Activated CD8-positive, alpha-beta memory T cell treated with anti-CD3 and anti-CD28 coated beads, Interleukin-2, amount 50 U/mL, for 4 hours (primary cell): ENCODE measurements around the gene ALOXE3.

Experiments
- DNase-seq: peaks from one replicate; pipeline ENCODE4 v3.0.0-alpha.2; 2020

ALOXE3 gene

GRCh38 chr17:8153957-8154607, 35.8 kb upstream of the ALOXE3 start:
- DNase-seq: peak; percentile 83

GRCh38 chr17:8153525-8153956, 35.2 kb upstream of the ALOXE3 start:
- peak; percentile 63 for DNase-seq

- no peak for DNase-seq
These were observed 34.7 kb upstream of the ALOXE3 start for GRCh38 chr17:8153031-8153451.

GRCh38 chr17:8152112-8152775, 33.9 kb upstream of the ALOXE3 start, which contains the start of gene PER1:
PER1 (minus strand) TSS chr17:8152404; CDS start chr17:8150706, 1,698 bp downstream.
- DNase-seq: peak; percentile 91

GRCh38 chr17:8151641-8152111, 33.4 kb upstream of the ALOXE3 start:
- DNase-seq: no peak

DNA sequence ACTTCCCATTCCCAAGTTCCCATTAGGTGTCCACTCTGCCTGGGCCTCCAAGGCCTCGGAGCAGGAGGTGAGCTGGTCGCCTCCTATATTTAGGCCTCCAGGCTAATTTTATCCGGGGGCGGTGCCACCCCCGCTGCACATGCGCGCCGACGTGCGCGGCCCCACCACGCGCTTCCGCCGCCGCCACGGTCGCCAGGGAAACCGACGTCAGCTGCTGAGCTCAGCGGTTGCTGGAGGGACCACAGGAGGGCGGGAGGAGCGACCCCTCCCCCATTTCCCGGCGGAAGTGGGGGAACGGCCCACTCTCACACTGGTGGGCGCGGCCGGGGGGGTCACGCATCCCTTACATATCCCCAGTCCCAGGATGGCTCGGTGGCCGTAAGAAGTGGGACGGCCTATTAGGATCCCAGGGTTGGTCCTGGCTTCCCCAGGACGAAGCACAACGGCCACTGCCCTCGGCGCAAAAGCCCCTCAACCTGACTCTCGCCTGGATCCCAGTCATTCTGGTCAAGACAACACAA, 32.9 kb upstream of the ALOXE3 start:
- peak; percentile 92 for DNase-seq

GRCh38 chr17:8150194-8151119, 32.1 kb upstream of the ALOXE3 start:
- no peak for DNase-seq

GRCh38 chr17:8149419-8150193, 31.3 kb upstream of the ALOXE3 start:
- no peak for DNase-seq

DNA sequence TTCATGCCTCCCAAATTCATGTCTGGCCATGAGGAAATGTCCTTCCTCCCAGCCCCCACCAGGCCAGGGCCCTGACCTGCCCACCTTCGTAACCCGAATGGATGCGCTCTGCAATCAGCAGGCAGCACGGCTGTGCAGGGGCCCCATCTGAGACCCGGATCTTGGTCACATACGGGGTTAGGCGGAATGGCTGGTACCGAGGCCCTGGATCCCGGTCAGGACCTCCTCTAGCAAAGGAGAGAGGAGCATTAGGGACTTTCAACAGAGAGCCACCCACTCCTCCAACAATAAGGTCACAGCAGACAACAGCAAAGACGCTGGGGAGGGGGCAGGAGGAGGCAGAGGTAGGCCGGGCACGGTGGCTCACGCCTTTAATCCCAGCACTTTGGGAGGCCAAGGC, 30.2 kb upstream of the ALOXE3 start:
- no peak for DNase-seq

DNA sequence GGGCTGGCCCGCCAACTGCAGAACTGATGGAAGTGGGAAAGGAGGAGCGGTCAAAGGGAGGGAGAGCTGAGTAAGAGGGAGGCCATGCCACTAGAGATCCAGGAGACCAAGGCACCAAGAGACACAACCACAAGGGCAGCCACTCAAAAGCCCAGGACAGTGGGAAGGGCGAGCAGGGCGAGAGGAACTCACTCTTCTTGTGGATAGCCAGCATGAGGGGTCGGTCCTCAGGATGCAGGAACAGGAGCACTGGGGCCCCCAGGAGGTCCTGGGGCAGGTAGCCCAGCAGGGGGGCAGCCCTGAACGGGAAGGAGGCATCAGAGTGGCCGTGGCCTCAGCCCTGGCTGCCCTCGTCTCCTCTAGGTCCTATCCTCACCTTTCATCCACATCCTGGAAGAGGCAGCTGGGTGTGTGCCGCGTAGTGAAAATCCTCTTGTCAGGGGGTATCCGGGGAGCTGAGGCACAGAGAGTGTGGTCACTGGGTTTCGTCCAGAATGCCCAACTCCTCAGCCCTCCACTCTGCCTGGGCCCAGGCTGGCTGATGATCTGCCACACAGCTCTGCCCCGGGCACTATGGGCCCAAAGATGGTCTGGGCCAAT, 29.6 kb upstream of the ALOXE3 start:
- no peak for DNase-seq

DNA sequence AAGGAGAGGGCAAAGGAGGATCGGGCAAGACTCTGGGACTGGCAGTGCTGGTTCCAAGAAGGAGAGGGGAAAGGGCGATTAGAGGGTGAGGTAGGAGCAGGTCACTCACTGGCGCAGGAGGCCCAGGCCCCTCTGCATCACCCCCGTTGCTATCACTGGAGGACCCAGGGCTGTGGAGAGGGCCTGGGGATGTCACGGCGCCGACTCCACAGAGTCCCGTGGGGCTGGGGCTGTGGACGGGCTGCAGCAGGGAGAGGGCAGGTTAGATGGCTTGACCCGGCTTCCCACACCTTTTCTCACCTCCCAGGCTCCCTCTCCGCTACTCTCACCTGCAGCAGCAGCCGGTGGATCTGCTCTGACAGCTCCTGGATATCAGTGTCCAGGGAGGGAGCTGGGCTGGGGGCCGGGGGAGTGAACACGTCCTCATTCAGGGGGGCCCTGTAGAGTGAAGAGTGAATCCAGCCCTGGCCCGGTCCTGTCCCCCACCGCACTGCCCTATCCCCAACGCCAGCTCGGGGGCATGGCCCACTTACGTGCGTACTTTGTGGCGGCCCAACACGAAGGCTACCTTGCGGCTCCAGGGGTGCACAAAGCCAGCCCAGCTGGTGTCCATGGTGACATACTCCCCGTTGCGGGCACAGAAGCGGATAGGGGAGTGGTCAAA, 29.0 kb upstream of the ALOXE3 start:
- no peak for DNase-seq

DNA sequence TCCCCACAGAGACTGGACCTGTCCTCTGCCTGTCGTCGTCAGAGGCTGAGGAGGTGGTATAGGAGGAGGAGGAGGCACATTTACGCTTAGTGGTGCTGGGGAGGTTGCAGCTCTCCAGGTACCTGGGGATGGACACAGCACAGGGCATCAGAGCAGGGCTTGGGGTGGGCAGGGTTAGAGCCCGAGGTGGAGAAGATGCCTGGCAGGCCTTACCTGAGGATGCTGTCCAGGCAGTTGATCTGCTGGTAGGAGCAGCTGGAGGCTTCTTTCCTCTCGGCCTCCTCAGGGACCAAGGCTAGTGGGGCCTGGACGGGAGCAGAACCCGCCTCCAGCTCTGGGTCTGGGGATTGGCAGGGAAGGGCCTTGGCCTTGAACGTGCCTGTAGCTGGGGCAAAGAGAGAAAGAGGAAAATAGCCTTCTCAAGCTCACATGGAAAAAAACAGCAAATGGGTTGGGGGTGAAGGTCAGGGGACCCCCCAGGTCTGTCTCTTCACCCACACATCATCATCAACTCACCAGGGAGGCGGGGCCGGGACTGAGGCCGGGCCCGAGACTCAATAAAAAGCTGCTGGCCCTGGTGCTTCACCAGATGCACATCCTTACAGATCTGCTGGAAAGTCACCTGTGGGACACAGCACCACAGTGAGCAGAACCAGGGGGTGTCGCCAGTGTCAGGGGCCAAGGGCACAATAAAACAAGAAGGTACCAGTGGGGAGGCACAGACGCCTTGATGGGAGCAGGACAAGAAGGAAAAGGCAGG, 28.2 kb upstream of the ALOXE3 start:
- no peak for DNase-seq

GRCh38 chr17:8145811-8146210, 27.5 kb upstream of the ALOXE3 start:
- DNase-seq: no peak

DNA sequence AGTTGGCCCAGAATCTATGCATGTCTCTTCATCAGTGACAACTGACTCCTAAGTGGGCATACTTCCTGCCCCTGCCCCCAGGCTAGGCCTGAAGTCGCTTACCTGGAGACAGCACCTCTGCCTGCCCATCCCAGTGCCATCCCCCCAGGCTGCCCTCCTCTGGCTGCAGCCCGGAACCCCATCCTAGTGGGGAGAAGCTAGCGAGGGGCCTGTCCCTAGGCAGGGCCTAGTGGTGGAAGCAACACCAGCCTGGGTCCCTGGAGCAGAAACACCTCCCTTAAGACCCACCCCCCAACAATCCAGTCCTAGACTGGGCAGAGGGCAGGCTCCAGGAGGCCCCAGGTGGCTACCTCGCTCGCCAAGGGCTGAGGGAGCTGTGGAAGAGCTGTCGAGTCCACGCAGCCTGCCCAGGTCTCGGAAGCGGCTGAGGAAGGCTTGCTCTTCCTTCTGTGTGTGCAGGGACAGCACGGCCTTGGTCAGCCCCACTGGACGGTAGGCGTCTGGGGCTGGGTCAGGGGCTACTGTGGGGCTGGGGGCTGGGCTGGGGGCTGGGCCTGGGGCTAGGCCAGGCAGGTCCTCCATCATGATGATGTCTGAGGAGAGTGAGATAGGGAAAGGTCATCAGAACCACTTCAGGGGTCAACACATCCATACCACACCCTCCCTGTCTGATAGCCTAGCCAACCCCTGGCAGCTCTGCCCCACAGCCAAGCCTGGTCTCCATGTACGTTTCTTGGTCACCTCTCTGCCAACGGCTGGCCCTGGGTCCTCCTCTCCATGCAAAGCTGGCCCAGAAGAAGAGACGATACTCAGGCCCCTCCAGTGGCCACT, 26.3 kb upstream of the ALOXE3 start:
- no peak for DNase-seq

- no peak for DNase-seq
These were observed 25.5 kb upstream of the ALOXE3 start for GRCh38 chr17:8143581-8144400.

DNA sequence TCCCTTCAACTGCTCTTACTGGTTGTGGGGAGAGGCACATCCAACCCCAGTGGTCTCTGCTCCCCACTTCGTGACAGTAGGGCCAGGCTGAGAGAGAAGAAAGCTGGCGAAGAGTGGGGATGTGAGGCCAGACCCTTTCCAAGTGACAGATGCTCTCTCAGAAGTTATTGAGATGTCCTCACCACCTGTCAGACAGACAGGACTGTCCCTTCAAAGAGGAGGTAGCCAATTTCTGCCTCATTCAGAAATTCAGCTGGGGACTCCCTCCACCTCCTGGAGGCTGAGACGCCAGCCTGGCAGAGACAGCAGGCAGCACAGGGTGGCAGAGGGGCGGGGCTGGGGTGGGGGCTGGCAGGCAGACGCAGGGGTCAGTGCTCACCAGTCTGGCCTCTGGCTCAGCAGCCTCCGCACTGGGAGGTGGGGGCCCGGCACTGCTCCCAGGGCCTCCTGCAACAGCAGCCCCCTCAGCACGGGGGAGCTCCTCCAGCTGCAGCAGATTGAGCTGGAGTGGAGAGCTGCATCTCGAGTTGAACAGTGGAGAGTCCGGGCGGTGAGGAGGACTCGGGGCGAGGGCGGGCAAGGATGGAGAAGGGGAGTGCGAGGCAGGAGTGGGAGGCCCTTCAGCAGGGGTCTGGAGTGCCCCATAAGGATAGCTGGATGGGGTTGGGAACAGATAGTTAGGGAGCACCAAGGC, 24.7 kb upstream of the ALOXE3 start:
- no peak for DNase-seq

DNA sequence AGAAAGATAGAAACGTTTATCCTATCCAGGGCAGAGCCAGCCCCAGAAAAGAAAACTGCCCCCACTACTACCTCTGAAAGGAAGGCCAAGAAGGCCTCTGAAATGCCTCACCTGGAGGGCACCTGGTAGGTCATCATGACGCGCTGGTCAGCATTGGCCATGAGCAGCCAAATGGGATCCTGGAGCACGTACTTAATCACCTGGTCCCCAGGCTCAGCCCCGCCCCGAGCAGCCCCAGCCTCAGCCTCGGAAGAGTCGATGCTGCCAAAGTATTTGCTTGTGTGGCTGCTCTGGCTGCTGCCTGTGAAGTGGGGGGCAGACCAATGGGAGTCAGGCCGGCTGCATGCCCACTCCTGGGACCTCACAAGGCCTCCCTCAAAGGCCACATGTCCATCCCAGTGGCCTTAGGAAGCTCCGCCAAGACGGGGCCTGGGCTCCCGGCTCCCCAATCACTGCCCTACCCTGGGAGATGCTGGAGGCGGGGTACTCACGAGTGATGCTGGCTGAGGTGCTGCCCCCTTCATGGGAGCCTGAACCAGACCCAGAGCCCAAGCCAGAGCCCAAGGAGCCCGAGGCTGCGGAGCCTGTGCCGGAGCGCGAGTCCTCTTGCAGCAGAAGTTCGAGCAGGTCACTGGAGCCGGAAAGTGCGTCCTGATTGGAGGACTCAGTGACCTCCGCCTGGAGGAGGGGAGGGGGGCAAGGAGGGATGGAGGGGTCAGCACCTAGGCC, 24.0 kb upstream of the ALOXE3 start:
- no peak for DNase-seq
